HG03025 (cell line): Measurements from ENCODE around the gene MREG.
"Not testable (repeated sequence)": the region's sequence is repeated elsewhere in the genome, so short reads cannot be mapped to it uniquely, and the experiment has no call there.

Experiments
- ATAC-seq: cut with Tn5 transposase; IDR thresholded peaks from one replicate; pipeline ENCODE4 v1.9.1; 2021; ENCODE audit warnings: mild to moderate bottlenecking, moderate library complexity; ENCODE audit not compliant: unreplicated experiment, low FRiP score

The MREG gene

DNA sequence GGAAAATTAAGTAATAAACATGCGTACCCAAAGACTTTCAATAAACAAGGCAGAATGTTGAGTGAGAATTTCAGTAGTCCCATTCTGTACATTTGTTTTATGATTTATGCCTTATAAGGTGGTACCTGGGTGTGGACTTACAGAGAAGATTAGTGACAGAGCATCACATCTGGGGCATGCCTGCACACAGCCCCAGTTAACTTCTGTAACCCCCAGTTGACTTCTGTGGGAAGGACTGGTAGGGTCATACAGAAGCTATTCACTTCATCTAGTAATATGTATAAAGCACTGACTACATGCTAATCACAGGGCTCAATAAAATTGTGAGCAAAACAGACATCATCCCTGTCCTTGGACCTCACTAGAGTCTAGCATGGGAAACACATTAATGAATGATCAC lies 16.1 kb downstream of the MREG start:
- ATAC-seq: no peak

DNA sequence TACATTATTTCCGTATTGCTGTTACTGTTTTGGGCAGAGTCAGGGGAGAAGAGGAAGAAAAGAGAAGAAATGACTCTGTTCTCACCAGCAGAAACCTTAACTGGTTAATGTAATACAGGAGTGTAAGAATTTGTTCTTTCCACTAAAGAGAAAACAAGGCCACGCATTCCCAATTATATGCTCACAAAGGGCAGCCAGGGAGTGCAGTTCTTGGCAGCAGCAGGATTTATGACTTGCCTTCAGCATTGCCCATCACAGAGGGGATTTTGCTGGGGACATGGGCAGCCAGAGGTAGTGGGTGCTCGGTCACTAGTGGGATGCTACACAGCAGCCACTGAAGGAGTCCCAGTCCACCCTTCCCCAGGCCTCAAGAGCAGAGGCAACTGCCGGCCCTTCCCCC lies 18.4 kb downstream of the MREG start:
- ATAC-seq: no peak

DNA sequence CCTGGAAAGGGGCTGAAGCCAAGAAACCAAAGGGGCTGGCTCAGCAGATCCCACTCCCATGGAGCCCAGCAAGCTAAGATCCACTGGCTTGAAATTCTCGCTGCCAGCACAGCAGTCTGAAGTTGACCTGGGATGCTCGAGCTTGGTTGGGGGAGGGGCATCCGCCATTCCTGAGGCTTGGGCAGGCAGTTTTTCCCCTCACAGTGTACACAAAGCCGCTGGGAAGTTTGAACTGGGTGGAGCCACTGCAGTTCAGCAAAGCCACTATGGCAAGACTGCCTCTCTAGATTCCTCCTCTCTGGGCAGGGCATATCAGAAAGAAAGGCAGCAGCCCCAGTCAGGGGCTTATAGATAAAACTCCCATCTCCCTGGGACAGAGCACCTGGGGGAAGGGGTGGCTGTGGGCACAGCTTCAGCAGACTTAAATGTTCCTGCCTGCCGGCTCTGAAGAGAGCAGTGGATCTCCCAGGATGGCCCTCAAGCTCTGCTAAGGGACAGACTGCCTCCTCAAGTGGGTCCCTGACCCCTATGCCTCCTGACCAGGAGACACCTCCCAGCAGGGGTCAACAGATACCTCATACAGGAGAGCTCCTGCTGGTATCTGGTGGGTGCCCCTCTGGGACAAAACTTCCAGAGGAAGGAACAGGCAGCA lies 24.7 kb downstream of the MREG start:
- ATAC-seq: not testable (repeated sequence)

DNA sequence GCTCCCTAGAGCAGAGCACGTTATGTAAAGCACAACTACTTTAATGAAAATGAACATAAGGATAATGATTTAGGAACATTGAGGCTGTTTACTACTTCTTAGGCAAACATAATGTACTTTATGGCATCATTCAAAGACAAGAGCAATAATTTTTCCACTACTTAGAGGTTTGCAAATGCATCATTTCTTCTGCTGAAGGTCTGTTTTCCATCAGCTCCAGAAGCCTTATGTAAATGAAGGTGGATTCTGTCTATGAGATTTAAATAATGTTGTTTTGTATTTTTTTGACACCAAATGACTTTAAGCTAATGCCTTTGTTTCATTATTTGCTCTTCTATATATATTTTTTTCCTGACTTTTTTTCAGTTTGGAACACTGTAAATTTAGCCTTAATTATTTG lies 28.1 kb downstream of the MREG start:
- ATAC-seq: no peak

DNA sequence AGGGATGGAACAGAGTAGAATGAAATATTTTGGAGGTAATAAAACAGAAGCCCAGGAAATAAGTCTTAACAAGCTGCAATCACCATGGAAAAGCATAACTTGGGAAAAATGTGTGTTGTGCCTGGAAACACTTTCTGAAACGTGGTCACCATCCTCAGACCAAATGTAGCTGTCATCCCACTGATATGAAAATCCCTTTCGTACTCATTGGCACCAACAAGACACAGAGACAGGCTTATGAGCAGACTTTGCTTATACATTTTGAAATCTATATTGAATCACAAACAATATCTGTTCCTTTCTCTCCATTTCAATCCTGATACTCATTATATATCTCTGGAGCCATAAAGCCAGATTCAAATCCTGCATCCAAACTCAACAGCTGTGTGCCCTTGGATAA lies 28.7 kb downstream of the MREG start:
- ATAC-seq: no peak

DNA sequence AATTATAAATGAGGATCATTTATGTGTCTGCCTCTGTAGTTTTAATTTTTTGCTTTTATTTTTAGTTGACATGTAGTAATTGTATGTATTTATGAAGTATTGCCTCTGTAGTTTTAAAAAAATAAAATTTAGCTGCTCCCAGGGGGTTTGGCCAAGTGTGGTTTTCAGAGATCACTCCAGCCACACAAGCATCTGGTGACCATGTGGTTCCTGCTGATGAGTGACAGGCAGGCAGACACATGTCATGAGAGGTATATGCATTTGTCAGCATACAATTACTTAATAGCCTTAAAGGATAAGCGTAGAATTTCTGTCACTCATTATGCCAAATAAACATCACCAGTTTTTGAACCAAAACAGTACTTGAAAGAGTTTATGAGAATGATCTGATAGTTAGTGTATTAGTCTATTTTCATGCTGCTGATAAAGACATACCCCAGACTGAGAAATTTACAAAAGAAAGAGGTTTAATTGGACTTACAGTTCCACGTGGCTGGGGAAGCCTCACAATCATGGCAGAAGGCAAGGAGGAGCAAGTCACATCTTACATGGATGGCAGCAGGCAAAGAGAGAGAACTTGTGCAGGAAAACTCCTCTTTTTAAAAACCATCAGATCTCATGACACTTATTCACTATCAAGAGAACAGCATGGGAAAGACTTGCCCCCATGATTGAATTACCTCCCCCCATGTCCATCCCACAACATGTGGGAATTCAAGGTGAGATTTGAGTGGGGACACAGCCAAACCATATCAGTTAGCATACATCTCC lies 29.6 kb downstream of the MREG start:
- no peak for ATAC-seq

DNA sequence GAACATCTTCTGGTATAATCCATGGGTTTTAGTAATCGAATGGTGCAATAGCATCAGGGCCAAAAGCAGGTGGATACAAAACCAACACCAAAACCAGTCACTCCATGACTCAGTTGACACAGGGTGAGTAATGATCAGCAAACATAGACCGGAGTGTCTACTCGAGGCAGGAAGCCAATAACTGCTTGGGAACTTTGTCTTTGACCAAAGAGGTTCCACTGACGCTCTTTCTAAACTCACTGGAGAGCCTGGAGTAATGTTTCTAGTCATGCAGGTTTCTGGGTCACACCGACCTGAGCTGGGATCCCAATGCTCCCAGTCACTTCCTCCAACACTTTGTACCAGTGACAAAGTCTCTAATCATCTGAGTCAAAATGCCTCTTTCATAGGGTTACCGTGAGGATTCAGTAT lies 30.9 kb downstream of the MREG start:
- ATAC-seq: no peak

DNA sequence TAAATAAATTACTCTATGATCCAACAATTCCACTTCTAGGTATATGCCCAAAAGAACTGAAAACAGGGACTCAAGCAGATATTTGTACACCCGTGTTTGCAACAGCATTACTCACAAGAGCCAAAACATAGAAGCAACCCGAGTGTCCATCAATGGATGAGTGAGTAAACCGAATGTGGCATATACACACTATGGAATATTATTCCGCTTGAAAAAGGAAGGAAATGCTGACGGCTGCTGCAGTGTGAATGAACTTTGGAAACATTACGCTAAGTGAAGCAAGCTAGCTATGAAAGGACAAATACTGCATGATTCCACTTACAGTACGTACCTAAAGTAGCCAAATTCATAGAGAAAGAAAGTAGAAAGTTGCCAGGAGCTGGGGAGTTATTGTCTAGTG lies 32.2 kb downstream of the MREG start:
- ATAC-seq: no peak

DNA sequence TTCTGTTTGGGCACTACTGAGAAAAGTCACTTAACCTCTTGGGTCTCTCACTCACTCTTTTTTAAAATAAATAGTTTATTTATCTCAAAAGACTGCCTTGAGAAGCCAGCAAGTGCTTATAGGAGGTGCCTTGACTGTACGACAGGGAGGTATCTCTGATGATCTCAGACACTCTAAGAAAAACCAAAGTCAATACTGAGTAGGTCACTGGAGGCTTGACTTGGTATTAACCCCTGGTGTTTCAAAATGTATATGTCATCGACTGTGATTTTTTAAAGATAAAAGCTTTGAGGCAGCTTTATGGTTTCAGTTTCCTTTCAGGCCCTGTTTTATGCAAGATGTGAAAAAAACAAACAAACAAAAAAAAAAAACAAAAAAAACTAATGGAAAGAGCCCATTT lies 33.7 kb downstream of the MREG start:
- no peak for ATAC-seq

DNA sequence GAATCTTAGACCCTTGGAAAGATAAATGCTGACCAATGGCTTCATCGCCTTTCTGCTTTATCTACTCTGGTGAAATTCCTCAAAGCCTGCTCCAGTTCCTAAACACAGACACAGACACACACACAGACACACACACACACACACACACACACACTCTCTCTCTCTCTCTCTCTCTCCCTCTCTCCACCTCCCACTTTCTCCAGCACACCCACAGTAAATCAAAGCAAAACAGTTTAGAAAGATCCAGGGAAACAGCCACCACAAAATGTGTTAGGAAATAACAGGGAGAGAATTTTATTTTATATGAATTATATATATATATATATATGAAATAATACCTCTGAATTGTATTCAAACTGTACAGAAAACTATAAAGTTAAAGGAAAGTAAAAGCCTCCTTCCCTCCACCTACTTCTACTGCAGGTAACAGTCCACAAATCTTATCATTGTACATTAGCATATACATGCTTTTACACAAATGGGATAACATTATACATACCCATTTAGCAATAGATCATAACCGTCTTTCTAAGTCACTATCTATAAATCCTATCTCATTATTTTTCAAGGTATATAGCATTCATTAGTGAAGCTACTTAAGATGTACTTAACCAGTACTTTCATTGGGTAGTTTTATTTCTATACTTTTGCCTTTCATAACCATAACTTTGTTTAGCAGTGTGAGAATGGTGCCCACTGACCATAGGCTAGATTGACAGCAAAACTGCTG lies 38.5 kb downstream of the MREG start:
- ATAC-seq: no peak

DNA sequence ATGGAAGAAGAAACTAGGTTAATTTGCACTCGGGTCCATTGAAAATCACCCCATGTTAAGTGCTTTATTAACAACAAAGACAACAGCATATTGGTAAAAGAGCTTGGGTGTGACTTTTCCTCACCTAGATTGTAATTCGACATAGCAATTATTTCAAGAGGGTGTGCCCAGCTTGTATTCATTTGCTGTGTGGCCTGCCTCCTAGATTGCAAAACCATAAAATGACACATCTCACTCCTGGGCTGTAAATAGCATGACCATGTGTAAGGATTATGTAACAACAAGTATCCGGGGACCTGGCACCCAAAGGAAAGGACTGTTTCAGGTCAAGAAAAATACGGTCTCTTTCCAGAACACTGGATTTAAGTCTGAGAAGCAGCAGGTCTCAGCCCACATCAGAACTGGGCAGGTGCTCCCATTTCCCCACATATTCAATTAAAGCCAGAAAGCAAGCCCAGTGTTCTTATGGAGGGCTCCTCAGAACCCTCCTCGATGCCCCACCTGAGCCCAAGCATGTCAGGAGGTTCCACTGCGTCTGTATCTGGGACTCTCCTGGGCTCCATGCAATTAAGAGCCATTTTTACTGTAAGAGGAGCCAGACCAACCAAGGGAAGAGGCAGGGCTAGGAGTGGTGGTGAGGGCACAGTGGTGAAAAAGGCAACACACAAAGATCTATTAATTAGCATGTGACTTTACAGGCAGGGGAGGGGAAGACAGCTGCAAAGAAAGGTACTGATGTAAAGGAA lies 39.2 kb downstream of the MREG start:
- ATAC-seq: no peak

DNA sequence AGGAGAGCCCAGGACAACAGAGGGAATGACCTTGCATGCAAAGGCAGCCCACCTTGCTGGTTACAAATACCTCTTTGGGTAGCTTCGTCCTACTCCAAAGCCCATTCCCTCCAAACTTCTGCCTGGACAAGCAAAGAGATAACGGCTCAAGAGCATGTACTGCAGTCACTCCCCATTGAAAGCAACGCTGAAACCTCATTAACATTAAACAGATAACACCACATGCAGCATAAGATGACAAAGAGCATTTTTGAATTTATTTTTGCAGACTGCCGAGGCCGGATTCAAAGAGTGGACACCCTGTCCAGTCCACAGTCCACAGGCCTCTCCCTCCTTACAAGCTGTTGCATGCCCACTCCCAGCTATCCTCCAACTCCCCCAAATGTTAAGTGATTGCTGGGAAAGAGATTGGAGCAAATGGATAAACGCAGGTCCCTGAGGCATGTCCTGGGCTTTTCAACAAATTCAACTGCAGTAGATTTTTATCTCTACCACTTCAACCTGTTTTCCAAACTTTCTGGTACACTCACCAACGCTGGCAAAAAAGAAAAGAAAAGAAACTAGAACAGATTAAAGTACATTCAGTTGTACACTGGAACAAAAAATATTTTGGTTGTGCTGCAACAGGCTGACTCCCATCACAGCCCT lies 40.1 kb downstream of the MREG start:
- ATAC-seq: no peak

DNA sequence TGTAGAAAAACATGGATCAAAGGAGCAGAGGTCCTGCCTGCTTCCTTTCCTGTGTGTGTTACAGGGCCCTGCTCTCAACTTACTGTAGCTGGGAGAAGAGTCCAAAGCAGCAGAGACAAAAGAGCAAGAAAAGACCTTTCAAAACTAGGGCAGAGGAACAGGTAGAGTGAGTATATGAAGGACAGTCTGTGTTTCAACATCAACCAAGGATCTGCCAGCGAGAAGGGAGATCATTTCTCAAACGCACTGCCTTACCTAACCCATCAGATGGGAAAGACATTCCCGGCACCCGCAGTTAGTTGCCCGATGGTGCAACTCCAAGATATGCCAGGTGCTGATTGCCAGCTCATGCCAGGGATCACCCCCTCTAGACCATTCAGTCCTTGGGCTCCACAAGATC lies 41.7 kb downstream of the MREG start:
- ATAC-seq: no peak

DNA sequence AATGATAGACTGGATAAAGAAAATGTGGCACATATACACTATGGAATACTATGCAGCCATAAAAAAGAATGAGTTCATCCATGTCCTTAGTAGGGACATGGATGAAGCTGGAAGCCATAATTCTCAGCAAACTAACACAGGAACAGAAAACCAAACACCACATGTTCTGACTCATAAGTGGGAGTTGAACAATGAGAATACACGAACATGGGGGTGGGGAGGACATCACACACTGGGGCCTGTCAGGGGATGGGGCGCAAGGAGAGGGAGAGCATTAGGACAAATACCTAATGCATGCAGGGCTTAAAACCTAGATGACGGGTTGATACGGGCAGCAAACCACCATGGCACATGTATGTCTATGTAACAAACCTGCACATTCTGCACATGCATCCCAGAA lies 42.5 kb downstream of the MREG start:
- not testable (repeated sequence) for ATAC-seq

DNA sequence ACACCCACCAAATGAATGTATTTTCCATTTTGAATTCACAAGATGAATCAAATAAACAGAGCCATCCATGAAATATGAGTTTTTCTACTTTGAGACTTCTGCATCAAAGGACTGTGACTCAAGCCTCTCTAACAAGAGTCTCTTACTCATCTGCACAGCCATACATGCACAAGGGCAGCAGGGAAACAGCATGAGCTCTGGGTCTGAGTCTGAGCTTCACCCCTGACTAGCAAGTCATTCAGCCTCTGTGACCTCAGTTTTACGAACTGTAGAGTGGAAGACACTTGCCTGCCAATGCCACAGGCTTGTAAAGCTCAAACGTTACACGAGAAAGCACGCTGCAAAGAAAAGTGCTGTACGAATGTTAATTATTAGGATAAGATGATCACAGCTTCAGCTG lies 42.9 kb downstream of the MREG start:
- no peak for ATAC-seq

DNA sequence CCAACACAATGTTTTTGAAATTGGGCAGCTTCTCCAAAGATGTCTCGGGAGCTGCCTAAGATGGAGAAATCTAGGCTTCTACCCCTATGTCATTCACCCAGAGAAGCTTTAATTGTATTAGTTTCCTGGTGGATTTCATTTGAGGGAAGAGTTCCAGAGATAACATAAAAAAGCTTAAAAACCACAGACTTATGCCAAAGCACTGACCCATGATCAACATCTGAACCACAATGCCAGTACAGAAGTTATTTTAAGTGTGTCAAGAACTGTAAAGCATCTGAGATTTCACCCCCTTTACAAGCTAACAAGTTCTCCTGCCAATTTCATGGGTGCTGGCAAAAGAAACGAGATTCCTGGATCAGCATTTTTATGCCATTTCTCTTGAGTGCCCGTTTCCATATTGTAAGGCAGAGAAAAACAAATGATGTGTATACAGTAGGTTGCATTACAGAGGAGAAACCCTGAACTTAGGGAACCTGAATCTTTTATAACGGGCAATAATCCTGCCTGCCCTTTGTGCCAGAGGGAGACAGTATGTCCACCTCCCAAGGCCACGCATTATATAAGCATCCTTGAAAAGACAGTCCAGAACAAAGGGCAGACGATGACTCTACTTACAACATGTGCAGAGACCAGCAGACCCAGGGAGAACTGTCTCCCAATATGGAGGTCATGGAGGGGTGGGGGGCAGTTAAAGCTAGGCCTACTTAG lies 44.1 kb downstream of the MREG start:
- ATAC-seq: no peak

DNA sequence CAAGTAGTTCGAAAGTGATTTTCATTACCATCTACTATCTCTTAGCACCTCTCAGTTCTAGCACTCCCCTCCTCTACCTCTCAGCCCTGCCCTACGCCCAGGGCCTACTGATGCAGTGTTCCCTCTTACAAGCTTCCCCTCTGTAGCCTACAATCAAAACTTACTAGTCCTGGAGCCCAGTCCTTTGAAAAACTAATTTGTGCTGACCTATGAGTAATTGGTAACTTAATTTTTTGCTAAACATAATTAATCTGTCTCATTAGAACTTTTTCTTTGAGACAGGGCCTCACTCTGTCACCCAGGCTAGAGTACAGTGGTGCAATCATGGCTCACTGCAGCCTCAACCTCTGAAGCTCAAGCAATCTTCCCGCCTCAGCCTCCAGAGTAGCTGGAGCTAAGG lies 44.9 kb downstream of the MREG start:
- no peak for ATAC-seq

DNA sequence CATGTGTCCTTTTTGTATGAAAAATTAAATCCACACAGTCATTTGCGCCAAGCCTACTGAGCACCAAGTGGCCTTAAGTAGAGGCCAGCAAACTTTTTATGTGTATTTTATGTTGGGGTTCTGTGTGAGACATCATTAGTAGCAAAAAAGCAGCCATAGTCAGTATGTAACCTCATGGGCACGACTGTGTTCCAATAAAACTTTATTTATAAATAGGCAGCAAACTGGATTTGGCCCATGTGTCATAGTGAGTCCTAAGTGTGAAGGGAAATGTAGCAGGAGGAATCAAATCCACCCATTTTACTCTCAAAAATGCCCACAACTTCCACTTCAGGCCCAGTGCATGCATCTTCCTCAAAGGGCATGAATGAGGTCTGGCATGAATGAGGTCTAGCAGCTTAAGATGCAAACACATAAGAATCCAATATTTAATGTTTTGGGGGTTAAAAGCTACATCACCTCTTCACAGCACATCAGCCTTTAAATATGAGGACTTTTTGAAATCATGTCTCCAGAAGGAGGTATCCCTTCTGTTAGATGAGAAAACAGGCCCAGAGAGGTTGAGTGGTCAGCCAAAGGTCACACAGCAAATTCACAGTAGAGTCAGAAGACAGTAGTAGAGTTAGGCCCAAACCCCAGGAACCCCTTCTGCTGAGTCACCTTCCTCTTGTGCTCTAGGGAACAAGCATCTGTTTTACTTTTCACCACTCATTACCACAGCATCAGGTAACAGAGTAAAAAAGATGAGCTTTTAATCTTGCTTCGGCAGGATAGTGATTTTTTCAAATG lies 45.6 kb downstream of the MREG start:
- ATAC-seq: no peak

DNA sequence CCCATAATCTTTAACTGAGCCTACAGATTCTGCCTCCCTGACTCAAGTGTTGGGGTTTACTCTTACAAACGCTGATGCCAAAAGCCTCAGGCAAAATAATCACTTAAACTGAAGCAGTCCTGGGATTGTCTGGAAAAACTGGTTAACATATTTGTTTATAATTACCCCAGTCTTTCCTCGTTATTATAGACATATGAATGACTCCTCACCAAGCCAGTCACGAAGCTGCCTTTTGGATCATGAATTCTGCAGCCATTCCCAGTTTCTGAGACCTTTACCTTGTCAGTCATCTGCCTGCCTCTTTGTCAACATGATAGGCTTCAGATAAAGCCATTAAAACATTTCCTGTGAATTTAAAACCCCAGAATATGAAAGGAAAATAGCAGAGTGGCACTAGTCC lies 46.4 kb downstream of the MREG start:
- ATAC-seq: no peak
